Right ventricle myocardium superior (tissue), 1 donor: ENCODE data around the gene GALNTL6. TPM values are rescaled to one million over a fixed set of nuclear protein-coding genes. Genes with fewer than 3 reads are reported as not detected.
"Not testable (repeated sequence)": the region's sequence is repeated elsewhere in the genome, so short reads cannot be mapped to it uniquely, and the experiment has no call there.

Experiments
- ATAC-seq: fragments of 200-7000 bp; cut with Tn5 transposase; one replicate; pipeline ENCODE4 v1.9.1; 2020; ENCODE audit warnings: mild to moderate bottlenecking; ENCODE audit not compliant: poor library complexity
- DNase-seq: peaks from one replicate; pipeline ENCODE4 v3.0.0-alpha.2; 2020
- intact Hi-C: fragments of 100-400 bp; cut with DNase I; formaldehyde crosslinking; loops from one replicate; pipeline ENCODE4 v1.11.2; 2022
- total RNA-seq: library from RNA; stranded (reverse); fragmentation: NEBNext Ultra II Directional; extraction: Animal tissue kit (Norgen Biotek cat#: 25700); gene quantifications from one replicate; pipeline ENCODE4 v1.2.1, GENCODE V29; 2021
- donor health status: DM: no; HTN: yes; CAD: no; lungs with severe emphysema.

GALNTL6 gene
- total RNA-seq, 1 donor from 2014 or later = not detected

GRCh38 chr4:172412851-172413580 lies 599.8 kb downstream of the GALNTL6 start:
- DNase-seq = no peak
- ATAC-seq = no peak
- intact Hi-C loops = no loop called here

GRCh38 chr4:172428979-172429378 lies 615.8 kb downstream of the GALNTL6 start:
- intact Hi-C loops, DNase-seq, ATAC-seq: not testable (repeated sequence)

GRCh38 chr4:172480471-172480870 lies 667.3 kb downstream of the GALNTL6 start:
- DNase-seq (no peak), ATAC-seq (no peak)
- intact Hi-C loops = no loop called here

- ATAC-seq = no peak
- DNase-seq = no peak
- intact Hi-C loops = no loop called here
Measured at GRCh38 chr4:172481802-172482508, 668.8 kb downstream of the GALNTL6 start.

- DNase-seq = no peak
- no peak for ATAC-seq
- intact Hi-C loops = no loop called here
Measured at GRCh38 chr4:172485007-172485406, 671.8 kb downstream of the GALNTL6 start.

- no peak for ATAC-seq
- DNase-seq = no peak
- intact Hi-C loops = no loop called here
Measured at GRCh38 chr4:172486531-172486930, 673.3 kb downstream of the GALNTL6 start.

- no peak for DNase-seq
- intact Hi-C loops = no loop called here
- no peak for ATAC-seq
Measured at GRCh38 chr4:172489861-172490260, 676.7 kb downstream of the GALNTL6 start.

GRCh38 chr4:172495769-172496168 lies 682.6 kb downstream of the GALNTL6 start:
- no peak for ATAC-seq
- intact Hi-C loops = no loop called here
- DNase-seq = no peak

- intact Hi-C loops = no loop called here
- DNase-seq (no peak), ATAC-seq (no peak)
Measured at GRCh38 chr4:172497321-172497720, 684.1 kb downstream of the GALNTL6 start.

GRCh38 chr4:172514011-172514410 lies 700.8 kb downstream of the GALNTL6 start:
- ATAC-seq = no peak
- no peak for DNase-seq
- intact Hi-C loops = no loop called here

GRCh38 chr4:172514801-172515200 lies 701.6 kb downstream of the GALNTL6 start:
- intact Hi-C loops = no loop called here
- no peak for DNase-seq
- no peak for ATAC-seq

GRCh38 chr4:172515266-172515879 lies 702.2 kb downstream of the GALNTL6 start:
- DNase-seq = no peak
- ATAC-seq = no peak

GRCh38 chr4:172517391-172517790 lies 704.2 kb downstream of the GALNTL6 start:
- DNase-seq (no peak), ATAC-seq (no peak)
- intact Hi-C loops = no loop called here

More at GRCh38 chr4:172515266-172515879, 702.2 kb downstream of the GALNTL6 start:
- intact Hi-C loops = no loop called here

- intact Hi-C loops = no loop called here
- DNase-seq (no peak), ATAC-seq (no peak)
Measured at GRCh38 chr4:172521248-172521647, 708.0 kb downstream of the GALNTL6 start.

GRCh38 chr4:172521680-172522079 lies 708.5 kb downstream of the GALNTL6 start:
- no peak for ATAC-seq
- intact Hi-C loops = no loop called here
- DNase-seq = no peak

- ATAC-seq = no peak
- intact Hi-C loops = no loop called here
- no peak for DNase-seq
Measured at GRCh38 chr4:172543249-172543648, 730.0 kb downstream of the GALNTL6 start.

GRCh38 chr4:172546782-172547181 lies 733.6 kb downstream of the GALNTL6 start:
- ATAC-seq (no peak), DNase-seq (no peak)
- intact Hi-C loops = no loop called here

- no peak for DNase-seq
- intact Hi-C loops = no loop called here
- ATAC-seq = no peak
Measured at GRCh38 chr4:172547724-172548123, 734.5 kb downstream of the GALNTL6 start.

GRCh38 chr4:172553216-172553615 lies 740.0 kb downstream of the GALNTL6 start:
- no peak for DNase-seq
- no peak for ATAC-seq
- intact Hi-C loops = no loop called here

GRCh38 chr4:172554588-172554987 lies 741.4 kb downstream of the GALNTL6 start:
- intact Hi-C loops = no loop called here
- no peak for ATAC-seq
- DNase-seq = no peak
